Measurements from ENCODE around the gene BPI.
"Not testable (repeated sequence)": the region's sequence is repeated elsewhere in the genome, so short reads cannot be mapped to it uniquely, and the experiment has no call there.

Gene BPI

DNA sequence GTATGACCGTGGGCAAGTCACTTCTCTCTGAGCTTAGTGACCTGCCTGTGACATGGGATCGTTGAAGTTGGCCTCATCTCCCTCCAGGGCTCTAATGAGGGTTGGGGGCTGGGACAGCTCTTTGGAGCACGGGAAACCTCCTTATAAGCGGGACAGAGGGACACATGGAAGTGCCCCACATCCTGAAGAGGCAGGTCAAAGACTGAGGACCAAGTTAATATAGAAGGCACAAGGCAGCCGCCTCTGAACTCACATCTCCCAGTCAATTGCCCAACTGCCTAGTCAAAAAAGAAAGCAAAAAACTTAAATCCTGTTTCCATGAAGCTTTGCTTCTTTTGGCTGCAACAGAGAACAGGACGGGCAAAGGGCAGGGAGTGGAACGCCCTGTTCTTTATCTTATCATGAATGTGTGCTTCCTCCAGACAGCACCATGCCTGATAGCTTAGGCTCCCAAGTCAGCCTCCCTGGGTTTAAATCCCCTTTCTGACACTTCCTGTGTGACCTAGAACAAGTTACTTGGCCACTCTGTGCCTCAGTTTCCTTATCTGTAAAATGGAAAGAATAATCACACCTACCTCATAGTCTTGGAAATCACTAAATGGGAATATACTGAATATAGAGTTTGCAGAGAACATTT is 69.4 kb downstream of the BPI start:
- DNase-seq: no peak

DNA sequence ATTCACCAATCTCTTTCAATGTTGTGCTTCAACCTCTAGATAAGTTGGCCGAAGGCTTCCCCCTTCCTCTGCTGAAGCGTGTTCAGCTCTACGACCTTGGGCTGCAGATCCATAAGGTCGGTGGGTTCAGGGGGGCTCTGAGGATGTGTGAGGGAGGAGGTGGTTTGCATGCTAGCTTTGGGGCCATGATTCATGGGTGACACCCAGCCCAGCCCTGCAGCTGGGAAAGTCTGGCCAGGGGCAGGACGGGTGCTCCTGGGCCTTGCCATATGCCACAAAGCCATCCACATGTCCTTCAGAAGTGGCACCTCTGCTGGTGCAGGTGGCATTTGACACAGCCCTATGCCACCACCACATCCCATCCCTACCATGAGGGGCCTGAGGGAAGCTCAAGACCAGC is 69.9 kb downstream of the BPI start:
- no peak for DNase-seq

DNA sequence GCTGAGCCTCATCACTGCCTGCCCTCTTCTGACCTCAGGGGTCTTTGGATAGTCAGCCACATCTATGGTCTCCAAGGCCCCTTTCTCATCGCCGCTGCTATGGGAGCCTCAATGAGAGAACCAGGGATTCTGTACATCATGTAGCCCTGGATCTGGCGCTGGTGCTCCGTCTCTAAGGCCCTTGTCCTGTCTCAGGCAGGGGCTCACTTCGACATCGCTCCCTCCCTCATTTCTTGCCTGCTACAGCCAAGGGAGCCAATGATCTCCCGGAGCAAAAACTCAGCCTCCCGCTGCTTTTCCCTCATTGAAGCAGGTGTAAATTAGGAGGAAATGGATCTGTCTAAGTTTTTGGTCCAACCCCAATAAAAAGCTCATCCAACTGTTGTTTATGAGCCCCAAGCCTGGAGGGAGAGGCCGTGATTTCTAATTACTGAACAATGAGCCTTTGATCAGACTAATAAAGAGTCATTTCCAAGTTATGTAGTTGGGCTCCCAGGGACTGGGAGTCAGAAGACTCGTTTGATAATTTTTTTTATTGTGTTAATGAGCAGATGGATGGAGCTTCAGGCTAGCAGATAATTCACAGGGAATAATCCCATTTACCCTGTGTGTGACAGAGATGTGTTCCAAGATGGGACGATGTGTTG is 73.2 kb downstream of the BPI start:
- DNase-seq: no peak

DNA sequence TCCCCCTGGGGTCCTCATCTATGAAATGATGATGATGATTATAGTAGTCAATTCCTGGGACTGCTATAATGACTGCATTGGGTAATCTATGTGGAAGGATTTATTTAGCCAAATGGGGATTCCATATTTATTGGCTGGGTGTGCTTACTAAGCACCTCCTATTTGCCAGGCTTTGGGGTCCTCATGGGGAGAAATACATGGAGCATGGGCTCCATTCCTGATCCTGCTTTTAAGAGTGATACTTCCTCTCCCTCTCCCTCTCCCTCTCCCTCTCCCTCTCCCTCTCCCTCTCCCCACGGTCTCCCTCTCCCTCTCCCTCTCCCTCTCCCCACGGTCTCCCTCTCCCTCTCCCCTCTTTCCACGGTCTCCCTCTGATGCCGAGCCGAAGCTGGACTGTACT is 73.9 kb downstream of the BPI start:
- DNase-seq: not testable (repeated sequence)

DNA sequence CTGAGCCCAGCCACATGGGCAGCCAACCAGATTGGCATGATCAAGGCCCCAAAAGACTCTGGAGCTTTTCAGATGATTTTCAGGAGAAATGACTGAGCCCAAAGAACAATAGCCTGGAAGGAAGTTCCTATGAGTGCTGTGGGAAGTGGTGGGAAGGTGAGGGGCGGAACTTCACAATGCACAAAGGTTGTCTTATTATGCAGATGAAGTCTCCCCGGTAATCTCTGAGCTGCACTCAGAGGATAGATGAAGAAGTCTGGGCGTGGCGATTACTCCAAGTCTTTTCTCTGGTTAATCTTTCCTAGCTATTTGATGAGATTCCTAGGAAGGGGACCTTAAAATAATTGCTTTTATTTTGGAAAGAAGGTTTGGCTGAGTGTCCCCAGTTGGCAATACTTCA is 79.2 kb downstream of the BPI start:
- no peak for DNase-seq

DNA sequence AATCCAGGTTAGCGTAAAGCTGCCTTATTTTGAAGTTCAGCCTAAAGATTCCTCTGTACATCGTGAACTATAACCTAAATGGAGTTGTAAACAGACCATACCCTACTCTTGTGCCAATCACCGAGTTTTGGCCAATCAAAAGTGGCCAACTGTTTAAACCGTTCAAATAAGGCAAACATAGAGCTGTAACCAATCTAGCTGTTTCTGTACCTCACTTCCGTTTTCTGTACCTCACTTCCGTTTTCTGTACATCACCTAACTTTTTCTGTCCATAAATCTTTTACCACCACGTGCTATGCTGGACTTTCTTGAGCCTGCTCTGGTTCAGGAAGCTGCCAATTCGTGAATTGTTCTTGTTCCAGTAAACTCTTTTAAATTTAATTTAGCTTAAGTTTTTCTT is 82.0 kb downstream of the BPI start:
- no peak for DNase-seq

DNA sequence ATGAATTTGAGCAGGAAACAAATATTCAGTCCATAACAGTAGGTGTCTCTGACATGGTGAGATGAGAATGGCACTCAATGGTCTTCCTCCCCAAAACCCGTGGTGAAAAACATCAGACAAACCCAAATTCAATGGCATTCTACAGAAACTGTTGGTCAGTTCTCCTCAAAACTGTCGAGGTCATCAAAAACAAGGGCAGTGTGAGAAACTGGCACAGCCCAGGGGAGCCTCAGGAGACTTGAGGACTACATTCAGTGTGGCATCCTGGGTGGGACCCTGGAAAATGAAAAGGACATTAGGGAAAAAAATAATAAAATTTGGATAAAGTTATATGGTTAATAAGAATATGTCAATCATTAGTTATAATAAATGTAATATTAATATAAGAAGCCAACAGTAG is 82.9 kb downstream of the BPI start:
- no peak for DNase-seq
